Activated CD4-positive, alpha-beta T cell treated with anti-CD3 and anti-CD28 coated beads, Interleukin-2, Interleukin-4, amounts not matched to agents 100 ng/mL and 50 ng/mL, durations not matched to agents 16 hours and 8 hours (primary cell): ENCODE measurements around the gene TSC22D2.

ENCODE experiments used
- DNase-seq: peaks from one replicate; pipeline ENCODE4 v3.0.0-alpha.2; 2020; ENCODE audit warnings: low spot score

Gene TSC22D2

GRCh38 chr3:150385296-150386242 is 22.5 kb upstream of the TSC22D2 start:
- no peak for DNase-seq

GRCh38 chr3:150388498-150389418 is 19.3 kb upstream of the TSC22D2 start:
- no peak for DNase-seq

- no peak for DNase-seq
These were observed 18.0 kb upstream of the TSC22D2 start for GRCh38 chr3:150390087-150390486.

- no peak for DNase-seq
These were observed 16.9 kb upstream of the TSC22D2 start for GRCh38 chr3:150391161-150391560.

GRCh38 chr3:150393745-150394144 is 14.4 kb upstream of the TSC22D2 start:
- no peak for DNase-seq

- DNase-seq, result no peak
These were observed 13.5 kb upstream of the TSC22D2 start for GRCh38 chr3:150394606-150395005.

- no peak for DNase-seq
These were observed 11.6 kb upstream of the TSC22D2 start for GRCh38 chr3:150396491-150396890.

GRCh38 chr3:150396956-150397550 is 11.0 kb upstream of the TSC22D2 start:
- DNase-seq, result no peak

DNA sequence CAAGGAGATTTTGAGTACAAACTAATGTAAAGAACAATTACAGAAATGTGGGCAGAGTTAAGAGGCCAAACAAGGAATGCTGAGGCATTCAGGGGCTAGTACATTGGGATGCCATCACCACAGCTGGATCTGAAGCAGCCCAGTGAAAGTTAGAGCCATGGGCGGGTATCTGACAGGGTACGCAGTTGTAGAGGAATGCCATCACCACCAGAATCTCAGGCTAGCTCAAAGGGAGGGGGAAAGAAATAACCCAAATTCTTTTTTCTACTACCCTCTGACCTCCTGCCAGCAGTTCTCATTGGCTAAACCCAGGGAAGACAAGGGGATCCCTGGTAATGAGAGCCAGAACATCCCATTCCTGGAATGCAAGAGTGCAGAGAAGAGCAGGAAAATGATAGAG is 9.0 kb upstream of the TSC22D2 start:
- DNase-seq, result no peak

DNA sequence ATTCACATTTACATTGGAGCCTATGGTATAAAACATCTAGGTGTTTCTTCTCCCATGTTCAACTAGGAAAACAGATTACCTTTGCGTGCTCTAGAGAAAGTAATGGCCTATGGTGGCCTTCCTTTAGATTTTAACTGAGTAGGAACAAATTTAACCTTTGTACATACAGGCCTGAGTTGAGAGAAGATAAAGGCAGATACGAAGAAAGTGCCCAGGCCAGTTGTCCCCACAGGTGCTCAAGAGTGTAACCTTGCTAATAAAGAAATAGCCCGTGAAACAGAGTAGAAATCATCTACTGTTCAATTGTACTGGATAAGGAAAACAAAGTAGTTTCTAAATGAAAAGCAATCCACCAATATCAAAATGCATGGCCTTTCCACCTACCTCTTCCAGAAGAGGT is 6.8 kb upstream of the TSC22D2 start:
- DNase-seq, result no peak

- DNase-seq, result no peak
These were observed 5.9 kb upstream of the TSC22D2 start for GRCh38 chr3:150402217-150402616.

GRCh38 chr3:150404023-150404422 is 4.1 kb upstream of the TSC22D2 start:
- DNase-seq, result no peak

GRCh38 chr3:150407051-150407807 is 869 bp upstream of the TSC22D2 start:
- no peak for DNase-seq

GRCh38 chr3:150407808-150408220 is 284 bp upstream of the TSC22D2 start:
- no peak for DNase-seq

GRCh38 chr3:150409125-150409511 is 1.0 kb downstream of the TSC22D2 start:
- DNase-seq, result no peak

GRCh38 chr3:150409512-150410310 is 1.6 kb downstream of the TSC22D2 start:
- peak; percentile 65 for DNase-seq

DNA sequence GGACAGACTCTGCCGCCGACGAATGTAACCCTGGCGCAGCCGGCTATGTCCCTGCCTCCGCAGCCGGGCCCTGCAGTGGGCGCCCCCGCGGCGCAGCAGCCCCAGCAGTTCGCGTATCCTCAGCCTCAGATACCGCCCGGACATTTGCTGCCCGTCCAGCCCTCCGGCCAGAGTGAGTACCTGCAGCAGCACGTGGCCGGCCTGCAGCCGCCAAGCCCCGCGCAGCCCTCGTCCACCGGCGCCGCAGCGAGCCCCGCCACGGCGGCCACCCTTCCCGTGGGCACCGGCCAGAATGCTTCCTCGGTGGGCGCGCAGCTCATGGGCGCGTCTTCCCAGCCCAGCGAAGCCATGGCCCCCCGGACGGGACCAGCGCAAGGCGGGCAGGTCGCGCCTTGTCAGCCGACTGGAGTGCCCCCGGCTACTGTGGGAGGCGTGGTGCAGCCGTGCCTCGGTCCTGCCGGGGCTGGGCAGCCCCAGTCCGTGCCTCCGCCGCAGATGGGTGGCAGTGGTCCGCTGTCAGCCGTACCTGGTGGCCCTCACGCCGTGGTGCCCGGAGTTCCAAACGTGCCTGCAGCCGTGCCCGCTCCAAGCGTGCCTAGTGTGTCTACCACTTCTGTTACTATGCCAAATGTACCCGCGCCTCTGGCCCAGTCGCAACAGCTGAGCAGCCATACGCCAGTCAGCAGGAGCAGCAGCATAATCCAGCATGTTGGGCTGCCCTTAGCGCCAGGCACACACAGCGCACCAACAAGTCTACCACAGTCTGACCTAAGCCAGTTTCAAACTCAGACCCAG is 2.4 kb downstream of the TSC22D2 start:
- DNase-seq, result peak; percentile 41

GRCh38 chr3:150411106-150411460 is 3.0 kb downstream of the TSC22D2 start:
- no peak for DNase-seq

- no peak for DNase-seq
These were observed 3.4 kb downstream of the TSC22D2 start for GRCh38 chr3:150411546-150411945.

GRCh38 chr3:150411976-150412375 is 3.9 kb downstream of the TSC22D2 start:
- DNase-seq, result no peak
